Heart left ventricle (tissue), 13 donors: ENCODE data around the gene DCDC2C.

Experiments used
- CTCF ChIP-seq, 12 donors: fragments of 200-600 bp; sonication (generic) in 4 of 12; IDR thresholded peaks; one replicate each; pipeline versions ENCODE4 v1.5.0 to v1.8.0; 2018 to 2022; ENCODE audit warnings: antibody characterized with exemption in 12 of 12, mild to moderate bottlenecking in 5 of 12
- POLR2A ChIP-seq, 2 donors: fragments of 450-650 bp; IDR thresholded peaks; one replicate each; pipeline ENCODE4 v1.6.1; 2017; ENCODE audit warnings: antibody characterized with exemption in 2 of 2, mild to moderate bottlenecking in 2 of 2, moderate library complexity in 2 of 2
- donor health status: ischemic (EF 13 %, LVEDD 7.1; RV severe dilation, severe dysfunction).
- donor health status: DM: no; HTN: yes; CAD: no.
- donor health status: DM: no; HTN: no; CAD: no.
- donor health status: ischemic (EF 25% LVEDD 6.9; RV normal size, moderate dysfunction).
- donor health status: ischemic (EF 25% LVEDD 5.7; RV mildly dilated, moderate dysfunction).
- donor health status: ischemic (EF 35%, LVEDD 5.7; RV mildly dilated, moderate dysfunction).
- donor health status: nonischemic (EF 11% LVEDD 7.7; RV severe dilation, severe dysfunction).
- donor health status: DM: yes; HTN: yes; CAD: no.
- donor health status: PGD.
- donor health status: ischemic (EF 29% LVEDD 5.4; RV normal size, mild dysfunction).
- donor health status: nonischemic (EF 23%, LVEDD 6.1; RV moderate dilation, normal function).

GRCh38 chr2:3739313-3739712 is 35.9 kb downstream of the DCDC2C start:
- TF ChIP-seq CTCF (IDR thresholded peaks at IDR 0.05) (no peak), POLR2A (IDR thresholded peaks at IDR 0.05) (no peak)
